ENCODE results near the gene ZNF143. TPM values are rescaled to one million over a fixed set of nuclear protein-coding genes. Genes with fewer than 3 reads are reported as not detected.

The ZNF143 gene
- total and polyA plus RNA-seq, 10 of the 15 experiments (the other 5 are each of a cell fraction or from before 2014, with no cell fraction given) = 13.6 to 48.7 (median 19.4) TPM

GRCh38 chr11:9473408-9473807, 12.6 kb downstream of the ZNF143 start (continued):
- TF ChIP-seq ELK1 (IDR thresholded peaks at IDR 0.05; ENCODE audit: low read depth, low read length) = no peak

GRCh38 chr11:9479899-9480298, 19.1 kb downstream of the ZNF143 start:
- POLR2A ChIA-PET = interaction anchor here (1.0 kb wide), 1 partner anchor 15 kb away, joined by 3 read pairs; no protein-coding TSS in a partner anchor
- TF ChIP-seq RELA (IDR thresholded peaks at IDR 0.05; ENCODE audit: borderline replicate concordance, partially characterized antibody) = no peak
- no peak for TF ChIP-seq IKZF1 (conservative IDR thresholded peaks at IDR 0.05)
- TF ChIP-seq BHLHE40 (IDR thresholded peaks at IDR 0.05; ENCODE audit: borderline replicate concordance in 1 of 2, low read depth in 2 of 2, low read length in 1 of 2) = no peak
- no peak for TF ChIP-seq MEF2A (IDR thresholded peaks at IDR 0.05; ENCODE audit: insufficient read depth, low read depth, low read length)
- TF ChIP-seq SPI1 (IDR thresholded peaks at IDR 0.05; ENCODE audit: borderline replicate concordance, insufficient read depth, low read depth, low read length) = no peak
- TF ChIP-seq TCF12 (IDR thresholded peaks at IDR 0.05; ENCODE audit: low read depth, low read length) = no peak
- no peak for TF ChIP-seq YBX1 (IDR thresholded peaks at IDR 0.05)
- no peak for TF ChIP-seq ZBTB40 (IDR thresholded peaks at IDR 0.05; ENCODE audit: borderline replicate concordance)
- no peak for TF ChIP-seq E2F4 (IDR thresholded peaks at IDR 0.05; ENCODE audit: low read depth, low read length)
- TF ChIP-seq NFYA (IDR thresholded peaks at IDR 0.05; ENCODE audit: borderline replicate concordance, low read depth, low read length) = no peak
- no peak for TF ChIP-seq ATF7 (IDR thresholded peaks at IDR 0.05; ENCODE audit: low read depth)
- TF ChIP-seq GATAD2B (conservative IDR thresholded peaks at IDR 0.05; ENCODE audit: low read depth) = no peak
- no peak for TF ChIP-seq BMI1 (IDR thresholded peaks at IDR 0.05; ENCODE audit: borderline replicate concordance)
- no peak for ATAC-seq
- no peaks in the 10 kb centered on the region for H4K20me1 ChIP-seq (ENCODE audit: control insufficient read depth, insufficient read depth)
- intact Hi-C loops (cut with micrococcal nuclease; ENCODE audit: unreplicated experiment) = no loop called here
- no peak overlapping the region for H3K27ac ChIP-seq (ENCODE audit: control insufficient read depth, insufficient read depth)
- no peak overlapping the region for H3K9ac ChIP-seq (ENCODE audit: control insufficient read depth, insufficient read depth, low read length)
- H2AFZ ChIP-seq (ENCODE audit: control insufficient read depth, low read depth, low read length) = no peak overlapping the region
- RAD21 ChIA-PET (ENCODE audit: unreplicated experiment) = no interaction called here
- no peak for DNase-seq (ENCODE audit: low read depth, low spot score)
- SMC1A ChIA-PET (ENCODE audit: uncharacterized antibody, unreplicated experiment) = interaction anchor here (0.7 to 1.7 kb wide), 5 partner anchors 10 to 313 kb away, joined by 3 to 8 read pairs (median 3); no protein-coding TSS in a partner anchor
- no peak overlapping the region for H3K4me2 ChIP-seq (ENCODE audit: control insufficient read depth, insufficient read depth)
- peaks cover 3 to 4% of the 10 kb centered on the region in 2 experiments for H3K36me3 ChIP-seq (ENCODE audit: control insufficient read depth in 2 of 2, insufficient read depth in 2 of 2, low read length in 1 of 2)
- H3K4me1 ChIP-seq (ENCODE audit: control insufficient read depth, insufficient read depth, low read length) = no peaks in the 10 kb centered on the region
- no peaks in the 10 kb centered on the region for H3K9me3 ChIP-seq (replicated peaks; ENCODE audit: control insufficient read depth, insufficient read depth, low read length)
- no peaks in the 10 kb centered on the region for H3K27me3 ChIP-seq (replicated peaks in 1 of 2; ENCODE audit: control insufficient read depth in 2 of 2, insufficient read depth in 2 of 2, low read length in 1 of 2)
- BruUV-seq (replicated peaks) = no TSS peak
- no peak for FAIRE-seq
- no peaks in the 10 kb centered on the region for H3K79me2 ChIP-seq (ENCODE audit: control insufficient read depth, insufficient read depth, low read length)
- no peak overlapping the region for H3K4me3 ChIP-seq
- WGBS (ENCODE audit: insufficient coverage, insufficient replicate concordance, low lambda C conversion rate, missing lambda C conversion rate) = 16% methylated on average over 2 of the region's 2 CpGs
- CTCF ChIA-PET = interaction anchor here (1.1 to 1.4 kb wide), 3 partner anchors 11 to 27 kb away, joined by 3 to 4 read pairs (median 3); partner anchors contain the start of gene ZNF143
- in situ Hi-C loops (cut with MboI) = no loop called here
